ENCODE measurements around the gene PEPD.
A peak's percentile ranks its signal among the peaks of the same experiment; 100 is the strongest.

The PEPD gene

GRCh38 chr19:33422369-33423180, 99.0 kb downstream of the PEPD start:
- no peak for DNase-seq

- DNase-seq = no peak
Measured at GRCh38 chr19:33421368-33421767, 100.2 kb downstream of the PEPD start.

- no peak for DNase-seq
Measured at GRCh38 chr19:33420821-33421220, 100.8 kb downstream of the PEPD start.

- no peak for DNase-seq
Measured at GRCh38 chr19:33419788-33420130, 101.8 kb downstream of the PEPD start.

- no peak for DNase-seq
Measured at GRCh38 chr19:33418871-33419787, 102.5 kb downstream of the PEPD start.

GRCh38 chr19:33418461-33418860, 103.1 kb downstream of the PEPD start:
- no peak for DNase-seq

- DNase-seq = no peak
Measured at GRCh38 chr19:33417751-33418150, 103.8 kb downstream of the PEPD start.

- peak; percentile 66 for DNase-seq
Measured at GRCh38 chr19:33416307-33417215, 105.0 kb downstream of the PEPD start.

GRCh38 chr19:33414667-33415605, 106.7 kb downstream of the PEPD start:
- no peak for DNase-seq

- DNase-seq = no peak
Measured at GRCh38 chr19:33413868-33414666, 107.5 kb downstream of the PEPD start.

- no peak for DNase-seq
Measured at GRCh38 chr19:33413426-33413725, 108.2 kb downstream of the PEPD start.

GRCh38 chr19:33412601-33413425, 108.8 kb downstream of the PEPD start:
- DNase-seq = no peak

- no peak for DNase-seq
Measured at GRCh38 chr19:33411621-33412180, 109.9 kb downstream of the PEPD start.

GRCh38 chr19:33410915-33411401, 110.6 kb downstream of the PEPD start:
- no peak for DNase-seq

GRCh38 chr19:33409906-33410685, 111.5 kb downstream of the PEPD start:
- DNase-seq = no peak

- no peak for DNase-seq
Measured at GRCh38 chr19:33408538-33409434, 112.8 kb downstream of the PEPD start.

GRCh38 chr19:33408116-33408515, 113.5 kb downstream of the PEPD start:
- no peak for DNase-seq

Measured in right kidney (tissue), 1 donor.